Fibroblast of skin of abdomen (primary cell): ENCODE measurements around the gene FAM186B.
A peak's percentile ranks its signal among the peaks of the same experiment; 100 is the strongest.

ENCODE experiments used
- DNase-seq: peaks from one replicate; pipeline ENCODE4 v3.0.0-alpha.2; 2013

The FAM186B gene

GRCh38 chr12:49567611-49568441, 37.6 kb downstream of the FAM186B start, which contains the start of gene MCRS1:
Gene MCRS1 (minus strand): TSS chr12:49568142. CDS start chr12:49566731, 1,411 bp downstream.
- peak; percentile 91 for DNase-seq

DNA sequence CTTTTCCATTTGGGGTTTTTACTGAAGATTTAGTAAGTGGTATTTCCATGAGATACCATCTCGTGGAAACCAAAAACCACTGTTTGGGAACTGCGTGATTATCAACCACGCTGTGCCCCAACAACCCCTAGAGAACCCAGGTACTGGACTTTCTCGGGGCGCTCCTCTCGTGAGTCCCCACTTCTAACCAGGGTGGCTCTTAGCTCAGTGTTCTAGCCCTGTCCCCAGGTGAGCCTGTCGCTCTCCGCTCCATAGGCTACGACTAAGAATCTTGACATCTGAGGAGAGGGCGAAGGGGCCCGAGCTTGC, 38.2 kb downstream of the FAM186B start:
- DNase-seq: no peak

DNA sequence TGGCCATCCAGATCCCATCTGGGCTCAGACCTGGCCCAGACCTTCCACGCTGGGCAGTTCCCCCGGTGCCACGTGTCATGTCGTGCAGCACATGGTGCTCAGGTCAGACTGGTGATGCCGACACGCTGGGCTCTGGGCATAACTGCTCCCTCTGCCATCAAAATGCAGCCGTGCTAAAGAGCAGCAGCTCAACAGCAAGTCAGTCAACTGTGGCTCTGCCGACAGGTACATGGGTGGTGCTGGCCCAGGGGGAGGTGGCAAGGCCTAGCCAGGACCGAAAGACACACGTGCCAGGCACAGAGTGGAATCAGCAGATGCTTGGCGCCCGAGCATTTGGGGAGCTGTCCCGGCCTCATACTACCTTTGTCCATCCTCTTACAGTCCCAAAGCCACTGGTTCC, 39.1 kb downstream of the FAM186B start:
- no peak for DNase-seq

- no peak for DNase-seq
Measured at GRCh38 chr12:49565406-49566265, 39.8 kb downstream of the FAM186B start.

DNA sequence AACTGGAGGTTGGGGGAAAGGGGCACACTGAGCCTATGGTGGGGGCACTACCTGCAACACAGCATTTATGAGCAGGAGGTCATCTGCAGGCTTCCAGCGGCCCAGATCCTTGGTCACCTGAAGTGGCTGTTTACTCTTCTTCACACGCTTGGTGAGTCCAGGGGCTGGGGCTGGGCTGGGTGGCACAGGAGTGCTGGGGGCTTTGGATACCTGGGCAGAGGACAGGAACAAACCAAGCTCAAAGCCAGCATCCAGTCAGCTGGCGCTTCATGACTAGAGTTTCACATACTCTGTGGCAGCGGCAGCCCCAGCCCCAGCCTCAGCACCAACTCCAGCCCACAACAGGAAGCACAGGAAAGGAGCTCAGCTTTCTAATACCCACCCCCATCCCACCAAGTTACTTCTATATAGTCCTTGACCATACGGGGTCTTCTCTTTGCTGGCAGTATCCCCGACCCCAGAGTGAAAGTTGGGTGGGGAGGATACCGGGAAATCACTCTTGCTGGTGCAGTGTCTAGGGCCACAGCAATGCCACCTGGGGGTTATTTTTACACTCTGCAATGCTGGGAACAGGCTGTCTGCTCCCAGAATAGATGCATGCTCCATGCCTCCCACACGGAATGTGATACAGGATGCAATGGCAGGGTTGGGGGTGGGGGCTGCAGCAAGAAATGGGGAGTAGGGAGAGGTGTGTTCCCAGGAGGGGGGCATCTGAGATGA, 40.6 kb downstream of the FAM186B start:
- DNase-seq: no peak

DNA sequence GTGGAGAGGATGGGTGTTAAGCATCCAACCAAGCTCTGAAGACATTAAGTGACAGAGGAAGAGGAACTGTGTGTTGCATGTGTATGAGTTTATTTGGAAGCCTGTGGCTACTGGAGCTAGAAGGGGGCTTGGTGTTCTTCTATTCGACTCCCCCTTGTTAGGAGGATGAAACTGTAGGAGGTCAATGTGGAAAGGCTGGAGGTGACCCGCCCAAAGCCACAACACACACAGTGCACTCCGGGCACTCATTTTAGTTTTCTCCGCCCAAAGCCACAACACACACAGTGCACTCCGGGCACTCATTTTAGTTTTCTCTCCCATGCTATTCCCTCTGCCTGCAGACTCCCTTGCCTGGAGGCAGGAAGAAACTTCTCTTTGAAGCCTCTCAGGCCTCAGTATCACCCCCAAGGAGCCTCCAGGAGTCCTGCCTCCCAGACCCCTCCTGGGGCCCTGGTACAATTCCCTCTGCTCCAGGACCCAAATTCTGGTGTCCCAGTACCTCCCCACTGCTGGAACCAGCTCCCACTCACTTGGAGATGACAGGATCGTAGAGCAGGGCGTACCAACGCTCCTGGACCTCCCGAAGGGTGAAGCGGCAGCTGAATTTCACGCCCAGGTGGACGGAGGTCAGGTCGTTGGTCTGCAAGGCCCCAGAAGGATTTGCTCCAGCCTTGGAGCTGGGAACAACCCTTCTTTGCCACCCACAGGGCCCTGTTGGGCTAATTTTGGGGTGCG, 41.3 kb downstream of the FAM186B start:
- no peak for DNase-seq

DNA sequence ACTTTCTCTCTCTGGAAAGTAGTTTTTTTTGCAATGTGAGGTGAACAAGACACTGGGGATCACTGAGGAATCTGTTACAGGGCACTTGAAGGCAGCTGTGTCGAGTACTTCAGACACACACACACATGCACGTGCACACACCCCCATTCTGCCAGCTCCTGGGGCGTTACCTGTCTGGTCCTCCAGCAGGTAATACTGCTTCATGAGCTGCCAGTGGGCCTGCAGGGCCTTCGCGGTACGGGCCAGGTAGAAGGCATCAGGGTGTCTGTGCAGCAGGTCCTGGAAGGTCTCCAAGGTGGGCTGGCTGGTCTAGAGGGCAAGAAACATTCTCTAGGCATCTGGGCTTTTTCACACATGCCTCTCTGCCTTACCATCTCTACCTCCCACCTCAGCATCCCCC, 42.6 kb downstream of the FAM186B start:
- DNase-seq: no peak

DNA sequence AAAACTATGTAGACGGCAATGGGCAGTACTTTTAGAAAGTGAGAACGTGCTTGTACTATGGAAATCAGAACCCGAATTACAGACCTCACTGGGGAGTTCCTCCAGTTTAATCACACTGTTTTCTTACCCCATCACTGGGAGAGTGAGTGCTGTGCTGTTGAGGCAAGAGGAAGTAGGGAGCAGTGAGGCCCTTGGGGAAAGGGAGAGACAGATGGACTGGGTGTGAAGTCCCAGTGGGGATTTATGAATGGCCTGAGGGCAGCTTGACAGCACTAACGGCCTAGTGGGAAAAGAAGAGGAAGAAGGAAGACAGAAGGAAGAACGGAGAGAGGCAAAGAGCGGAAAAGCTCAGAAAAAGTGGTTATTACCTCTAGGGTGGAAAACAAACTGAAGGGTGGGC, 43.2 kb downstream of the FAM186B start:
- DNase-seq: no peak

DNA sequence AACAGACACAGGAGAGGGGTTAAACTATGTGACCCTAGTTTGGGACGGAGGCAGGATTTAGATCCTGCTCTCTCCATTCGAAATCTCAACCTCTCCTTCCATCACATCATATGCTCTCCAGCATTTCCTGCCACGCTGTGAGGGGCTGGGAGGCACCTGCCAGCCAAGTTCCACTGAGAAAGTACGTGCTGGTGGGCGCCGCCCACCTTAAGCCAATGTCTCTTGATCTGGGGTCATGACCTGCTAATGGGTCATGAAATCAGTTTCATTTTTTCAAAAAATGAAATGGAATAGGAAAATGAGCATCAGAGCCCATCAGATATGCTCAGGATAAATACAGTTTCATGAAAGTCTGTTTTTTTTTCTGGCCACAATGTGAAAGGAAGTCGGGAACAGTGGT, 44.7 kb downstream of the FAM186B start:
- DNase-seq: no peak

GRCh38 chr12:49559011-49559675, 46.3 kb downstream of the FAM186B start:
- no peak for DNase-seq

GRCh38 chr12:49558526-49558925, 46.9 kb downstream of the FAM186B start:
- no peak for DNase-seq

DNA sequence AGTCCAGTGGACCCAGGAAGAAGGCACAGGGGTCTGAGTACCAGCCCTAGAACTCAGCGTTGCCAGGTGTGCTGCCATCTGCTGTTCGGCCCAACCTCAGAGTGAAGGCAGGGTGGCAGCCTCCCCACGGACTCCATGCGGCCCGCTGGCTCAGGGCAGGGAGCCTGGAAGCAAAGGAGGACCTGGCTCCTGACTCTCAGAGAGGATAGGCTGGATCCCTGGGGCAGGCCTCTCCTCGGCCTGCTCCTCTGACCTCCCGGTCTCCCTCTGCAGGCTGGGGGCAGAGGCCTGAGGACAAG, 47.6 kb downstream of the FAM186B start:
- DNase-seq: no peak

- DNase-seq: no peak
Measured at GRCh38 chr12:49557187-49557916, 48.1 kb downstream of the FAM186B start.

GRCh38 chr12:49556391-49557186, 48.9 kb downstream of the FAM186B start:
- no peak for DNase-seq

GRCh38 chr12:49555631-49556390, 49.6 kb downstream of the FAM186B start:
- no peak for DNase-seq

DNA sequence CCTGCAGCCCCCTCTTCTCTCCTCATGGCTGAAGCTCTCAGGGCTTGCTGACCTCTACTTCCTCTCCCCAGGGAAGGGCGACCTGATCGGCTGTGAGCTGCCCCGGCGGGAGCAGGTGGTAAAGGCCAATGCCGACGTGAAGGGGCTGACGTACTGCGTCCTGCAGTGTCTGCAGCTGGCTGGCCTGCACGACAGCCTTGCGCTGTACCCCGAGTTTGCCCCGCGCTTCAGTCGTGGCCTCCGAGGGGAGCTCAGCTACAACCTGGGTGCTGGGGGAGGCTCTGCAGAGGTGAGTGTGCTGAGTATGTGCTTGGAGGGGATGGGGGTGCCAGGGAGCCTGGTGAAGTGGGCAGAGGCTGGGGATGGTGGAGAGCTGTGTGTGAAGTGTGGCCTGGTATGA, 51.2 kb downstream of the FAM186B start:
- no peak for DNase-seq

DNA sequence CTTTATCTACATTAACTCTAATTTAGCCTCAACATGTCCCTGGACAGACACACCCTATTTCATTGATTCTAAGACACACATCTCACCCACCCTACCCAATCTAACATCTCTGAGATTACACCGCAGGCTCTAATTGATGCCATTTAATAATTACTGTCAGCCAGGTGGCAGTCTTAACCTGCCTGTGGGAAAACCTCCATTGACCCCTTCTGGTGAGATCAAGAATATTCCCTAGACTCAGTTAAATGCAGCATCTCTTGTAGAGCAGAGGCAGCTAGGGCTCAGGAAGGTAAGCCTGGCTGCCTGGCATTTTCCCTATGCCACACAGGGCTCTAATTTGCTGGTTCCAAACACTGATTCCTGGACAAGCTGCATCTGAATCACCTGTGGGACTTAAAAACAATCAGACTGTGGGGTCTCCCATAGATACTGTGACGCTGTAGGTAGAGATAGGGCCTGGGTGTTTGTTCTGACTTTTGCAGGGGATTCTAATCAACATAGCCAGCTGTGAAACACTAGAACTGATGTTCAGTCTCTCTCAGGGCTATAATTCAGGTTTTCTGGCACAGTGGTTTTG, 51.8 kb downstream of the FAM186B start:
- no peak for DNase-seq

- DNase-seq: no peak
Measured at GRCh38 chr12:49552899-49553298, 52.5 kb downstream of the FAM186B start.

DNA sequence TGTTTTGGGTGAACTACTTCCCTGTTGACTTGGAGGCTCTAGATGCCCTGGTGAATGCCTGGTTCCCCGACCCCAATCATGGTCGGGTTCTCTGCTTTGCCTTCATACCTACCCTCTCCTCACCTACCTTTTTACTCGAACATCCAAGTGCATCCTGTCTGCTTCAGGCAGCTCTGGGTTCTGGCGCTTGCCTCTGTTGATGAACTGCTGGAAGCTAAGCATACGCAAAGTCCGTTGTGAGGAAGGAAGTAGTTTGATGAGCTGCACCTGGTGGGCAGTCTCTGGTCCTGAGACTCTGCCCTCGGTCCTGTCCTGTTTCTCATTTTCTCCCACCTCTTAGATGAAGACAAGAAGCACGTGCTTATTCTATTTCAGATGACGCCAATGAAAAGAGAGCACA, 53.0 kb downstream of the FAM186B start:
- no peak for DNase-seq
